ENCODE data around the gene CEBPZOS.
"Not testable (repeated sequence)": the region's sequence is repeated elsewhere in the genome, so short reads cannot be mapped to it uniquely, and the experiment has no call there.

The CEBPZOS gene

DNA sequence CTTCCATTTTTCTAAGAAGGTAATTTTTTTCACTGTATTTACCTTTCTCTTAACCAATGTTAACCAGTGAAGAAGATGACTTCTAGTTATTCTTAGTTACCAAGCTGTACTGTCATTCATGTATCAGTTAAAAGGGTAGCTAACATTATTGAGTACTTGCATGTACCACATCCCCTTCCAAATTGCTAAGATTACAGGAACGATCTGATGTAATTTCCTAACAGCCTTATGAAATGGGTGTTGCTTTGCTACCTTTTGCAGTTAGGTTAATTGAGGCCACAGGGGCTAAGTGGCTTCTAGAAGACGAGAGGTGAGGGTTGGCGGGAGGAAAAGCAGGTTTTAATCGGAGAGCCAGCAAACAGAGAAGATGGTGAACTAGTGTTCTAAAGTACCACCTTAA, 6.0 kb upstream of the CEBPZOS start:
- DNase-seq (ENCODE audit: low read depth in 3 of 3, low spot score in 1 of 3) = no peak

- DNase-seq (ENCODE audit: low read depth in 3 of 3, low spot score in 1 of 3) = no peak
Observed at GRCh38 chr2:37191253-37191652, 5.0 kb upstream of the CEBPZOS start.

DNA sequence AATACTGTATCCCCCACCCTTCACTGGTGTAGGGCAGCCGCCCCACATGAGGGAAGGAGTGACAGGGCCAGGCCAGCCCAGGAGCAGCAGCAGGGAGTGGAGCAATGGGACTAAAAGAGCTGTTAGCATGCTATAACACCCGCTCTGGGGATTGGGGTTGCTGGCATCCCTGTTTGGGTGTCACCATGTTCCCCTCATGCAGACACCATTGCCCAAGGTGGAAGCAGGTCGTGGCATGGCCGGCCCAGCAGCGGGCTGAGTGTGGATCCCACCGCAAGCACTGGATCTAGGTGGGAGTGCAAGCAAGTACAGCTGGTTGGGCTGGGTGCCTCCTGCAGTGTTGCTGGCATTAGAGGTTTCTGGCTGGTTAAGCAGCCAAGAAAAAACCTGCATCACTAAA, 4.5 kb upstream of the CEBPZOS start:
- DNase-seq (ENCODE audit: low read depth in 3 of 3, low spot score in 1 of 3) = no peak

GRCh38 chr2:37192551-37192950, 3.7 kb upstream of the CEBPZOS start:
- DNase-seq (ENCODE audit: low read depth in 3 of 3, low spot score in 1 of 3) = no peak

DNA sequence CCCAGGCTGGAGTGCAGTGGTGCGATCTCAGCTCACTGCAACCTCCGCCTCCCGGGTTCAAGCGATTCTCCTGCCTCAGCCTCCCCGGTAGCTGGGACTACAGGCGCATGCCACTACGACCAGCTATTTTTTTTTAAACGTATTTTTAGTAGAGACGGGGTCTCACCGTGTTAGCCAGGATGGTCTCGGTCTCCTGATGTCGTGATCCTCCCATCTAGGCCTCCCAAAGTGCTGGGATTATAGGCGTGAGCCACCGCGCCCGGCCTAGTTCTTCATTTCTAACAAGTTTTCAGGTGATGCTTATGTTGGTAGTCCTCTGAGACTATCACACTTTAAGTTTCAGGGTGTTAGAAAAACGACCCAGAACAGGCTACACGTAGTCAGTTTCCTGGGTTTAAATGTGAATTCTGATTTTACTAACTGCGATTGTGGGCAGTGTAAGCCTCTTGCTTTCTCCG, 405 bp upstream of the CEBPZOS start:
- not testable (repeated sequence) for DNase-seq (ENCODE audit: low read depth in 3 of 3, low spot score in 1 of 3)

DNA sequence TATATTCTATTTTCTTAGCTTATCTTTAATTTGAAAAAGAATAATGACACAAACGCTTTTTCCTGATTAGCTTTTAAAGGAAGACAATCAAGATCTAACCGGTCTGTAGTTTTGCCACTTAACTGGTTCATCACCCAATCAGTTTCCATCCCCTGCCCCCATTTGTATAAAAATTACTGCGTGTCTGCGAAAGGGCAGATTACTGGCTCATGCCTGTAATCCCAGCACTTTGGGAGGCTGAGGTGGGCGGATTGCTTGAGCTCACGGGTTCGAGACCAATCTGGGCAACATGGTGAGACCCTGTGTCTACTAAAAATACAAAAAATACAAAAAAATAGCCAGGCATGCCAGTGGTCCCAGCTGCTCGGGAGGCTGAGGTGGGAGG, 2.4 kb downstream of the CEBPZOS start:
- no peak for DNase-seq (ENCODE audit: low read depth in 3 of 3, low spot score in 1 of 3)

GRCh38 chr2:37201208-37201607, 4.9 kb downstream of the CEBPZOS start:
- no peak for DNase-seq (ENCODE audit: low read depth in 3 of 3, low spot score in 1 of 3)

GRCh38 chr2:37201766-37202165, 5.5 kb downstream of the CEBPZOS start:
- DNase-seq (ENCODE audit: low read depth in 3 of 3, low spot score in 1 of 3) = no peak

DNA sequence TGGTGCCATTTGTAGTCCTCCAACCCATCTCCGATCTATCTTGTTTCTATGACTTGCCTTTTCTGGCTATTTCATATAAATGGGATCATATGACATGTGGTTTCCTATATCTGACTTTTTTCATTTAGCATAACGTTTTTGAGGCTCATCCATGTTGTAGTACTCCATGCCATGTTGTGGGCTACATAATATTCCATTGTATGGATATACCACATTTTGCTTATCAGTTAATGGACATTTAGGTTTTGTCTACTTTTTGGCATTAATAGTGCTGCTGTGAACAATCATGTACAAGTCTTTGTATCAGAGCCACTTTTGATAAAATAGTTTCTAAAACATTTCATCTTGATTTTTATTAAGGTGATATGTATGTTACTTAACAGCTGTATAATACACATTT, 7.4 kb downstream of the CEBPZOS start:
- DNase-seq (ENCODE audit: low read depth in 3 of 3, low spot score in 1 of 3) = no peak

GRCh38 chr2:37205071-37205661, 8.9 kb downstream of the CEBPZOS start:
- not testable (repeated sequence) for DNase-seq (ENCODE audit: low read depth in 3 of 3, low spot score in 1 of 3)

DNA sequence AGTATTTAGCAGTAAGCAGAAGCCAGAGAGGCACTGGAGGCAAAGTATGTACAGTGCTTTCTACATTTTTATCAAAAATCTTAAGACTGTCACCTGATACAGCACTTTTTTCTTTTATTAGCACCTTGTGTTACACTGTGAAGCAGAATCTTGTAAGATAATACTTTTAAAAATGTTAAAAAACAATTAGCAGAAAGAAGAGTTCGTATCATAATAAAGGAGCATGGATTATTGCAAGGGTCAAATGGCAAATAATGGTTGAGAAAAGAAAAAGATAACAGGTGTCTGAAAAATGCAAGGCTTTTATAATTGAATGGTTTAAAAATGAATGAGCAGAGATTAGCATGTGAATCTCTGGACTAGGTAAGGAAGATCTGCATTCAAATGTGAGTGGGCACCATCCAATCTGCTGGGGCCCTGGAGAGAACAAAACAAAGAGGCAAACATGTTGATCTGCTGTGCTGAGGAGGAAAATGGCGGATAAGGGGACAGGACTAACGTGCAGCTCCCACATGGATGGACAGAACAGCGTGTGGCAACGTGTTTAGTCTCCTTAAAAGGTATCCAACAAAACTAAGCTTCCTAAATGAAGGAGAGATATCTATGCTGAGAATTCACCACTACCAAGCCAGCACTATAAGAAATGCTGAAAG, 9.5 kb downstream of the CEBPZOS start:
- DNase-seq (ENCODE audit: low read depth in 3 of 3, low spot score in 1 of 3) = no peak

- DNase-seq (ENCODE audit: low read depth in 3 of 3, low spot score in 1 of 3) = not testable (repeated sequence)
Observed at GRCh38 chr2:37206760-37207159, 10.5 kb downstream of the CEBPZOS start.

DNA sequence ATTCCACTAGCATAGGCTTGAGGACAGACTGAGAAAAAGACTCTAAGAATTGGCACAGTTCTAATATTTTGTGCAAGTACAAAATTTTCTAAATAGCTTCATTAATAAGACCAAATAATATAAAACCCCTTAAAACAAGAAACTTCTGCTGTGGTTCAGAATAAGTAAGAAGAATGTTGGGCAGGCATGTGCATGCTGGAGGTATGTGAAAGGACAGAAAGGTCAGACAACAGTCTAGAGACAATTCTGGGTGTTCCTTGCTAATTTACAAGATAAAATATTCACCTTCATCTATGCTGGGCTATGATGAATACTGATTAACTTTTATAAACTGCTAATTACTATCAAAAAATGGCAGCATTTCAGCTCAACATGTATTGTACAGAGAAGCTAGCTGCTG, 14.9 kb downstream of the CEBPZOS start:
- no peak for DNase-seq (ENCODE audit: low read depth in 3 of 3, low spot score in 1 of 3)

- no peak for DNase-seq (ENCODE audit: low read depth in 3 of 3, low spot score in 1 of 3)
Observed at GRCh38 chr2:37211939-37212338, 15.6 kb downstream of the CEBPZOS start.

- no peak for DNase-seq (ENCODE audit: low read depth in 3 of 3, low spot score in 1 of 3)
Observed at GRCh38 chr2:37215250-37215649, 19.0 kb downstream of the CEBPZOS start.

GRCh38 chr2:37219046-37219445, 22.8 kb downstream of the CEBPZOS start:
- no peak for DNase-seq (ENCODE audit: low read depth in 3 of 3, low spot score in 1 of 3)

DNA sequence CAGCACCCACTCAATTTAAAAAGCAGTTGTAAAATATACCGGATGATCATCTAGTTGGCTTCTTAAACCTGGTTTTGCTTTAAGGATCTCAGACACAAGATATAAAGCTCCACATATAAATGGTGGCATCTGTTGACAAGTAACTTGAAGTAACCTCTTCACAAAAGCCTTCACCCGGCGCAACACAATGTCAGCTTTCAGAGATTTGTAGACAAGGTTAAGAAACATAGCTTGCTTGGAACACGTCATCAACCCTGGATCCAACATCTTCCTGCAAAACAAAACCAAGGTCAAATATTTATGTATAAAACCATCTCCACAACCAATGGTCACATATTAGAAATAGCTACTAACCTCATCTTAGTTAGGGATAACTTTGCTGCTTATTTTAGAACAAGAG, 26.8 kb downstream of the CEBPZOS start:
- no peak for DNase-seq (ENCODE audit: low read depth in 3 of 3, low spot score in 1 of 3)

DNA sequence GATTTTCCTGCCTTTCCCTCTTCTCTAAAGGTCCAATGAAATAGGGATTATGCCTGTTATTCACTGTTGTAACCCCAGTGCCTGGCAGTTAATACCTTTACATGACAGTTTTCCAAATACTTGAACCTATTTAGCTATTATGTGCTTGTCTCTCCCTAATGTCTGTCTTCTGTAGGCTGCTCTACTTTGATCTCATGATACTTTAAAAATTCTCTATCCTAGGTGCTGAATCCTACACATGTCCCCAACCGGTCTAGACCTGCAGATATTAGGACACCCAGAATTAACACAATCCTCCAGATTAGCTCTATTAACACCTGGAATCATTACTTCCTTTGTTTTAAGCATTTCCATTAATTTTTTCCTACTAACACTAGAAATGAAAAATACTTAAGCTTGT, 27.8 kb downstream of the CEBPZOS start:
- DNase-seq (ENCODE audit: low read depth in 3 of 3, low spot score in 1 of 3) = no peak

DNA sequence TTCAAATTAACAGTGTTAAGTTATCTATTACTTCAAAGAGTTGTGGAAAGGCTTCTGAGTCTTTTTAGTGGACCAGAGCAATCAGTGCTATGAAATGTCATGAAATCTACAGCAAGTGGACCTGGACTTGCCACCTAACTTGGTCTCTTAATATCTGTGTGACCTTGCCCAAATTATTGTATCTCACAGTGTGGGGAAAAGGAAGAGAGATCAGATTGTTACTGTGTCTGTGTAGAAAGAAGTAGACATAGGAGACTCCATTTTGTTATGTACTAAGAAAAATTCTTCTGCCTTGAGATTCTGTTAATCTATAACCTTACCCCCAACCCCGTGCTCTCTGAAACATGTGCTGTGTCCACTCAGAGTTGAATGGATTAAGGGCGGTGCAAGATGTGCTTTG, 28.8 kb downstream of the CEBPZOS start:
- DNase-seq (ENCODE audit: low read depth in 3 of 3, low spot score in 1 of 3) = not testable (repeated sequence)

- no peak for DNase-seq (ENCODE audit: low read depth in 3 of 3, low spot score in 1 of 3)
Observed at GRCh38 chr2:37226863-37227262, 30.6 kb downstream of the CEBPZOS start.

DNA sequence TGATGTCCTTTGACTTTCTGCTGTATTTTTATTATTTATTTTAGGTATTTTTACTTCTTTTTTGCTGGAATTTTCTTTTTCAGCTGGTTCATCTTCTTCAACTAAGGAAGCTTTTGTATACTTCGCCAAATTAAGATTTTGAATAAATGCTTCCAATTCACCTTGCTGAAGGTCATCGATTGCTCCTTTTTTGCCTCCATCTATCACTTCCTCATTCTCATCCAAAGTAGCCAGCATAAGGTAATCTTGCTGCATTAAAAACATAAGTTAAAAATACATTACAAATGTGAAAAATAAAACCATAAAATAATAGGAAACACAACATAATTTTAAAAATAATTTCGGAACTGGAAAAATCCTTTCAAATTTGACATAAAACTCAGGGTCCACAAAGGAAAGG, 32.5 kb downstream of the CEBPZOS start:
- no peak for DNase-seq (ENCODE audit: low read depth in 3 of 3, low spot score in 1 of 3)

- no peak for DNase-seq (ENCODE audit: low read depth in 3 of 3, low spot score in 1 of 3)
Observed at GRCh38 chr2:37230581-37230980, 34.3 kb downstream of the CEBPZOS start.

All from stimulated activated CD4-positive, alpha-beta T cell treated with anti-CD3 and anti-CD28 coated beads, TNF-alpha, amount 100 ng/mL, for 1 hour (primary cell).